HG03159 (cell line): ENCODE data around the gene RGPD4.
"Not testable (repeated sequence)": the region's sequence is repeated elsewhere in the genome, so short reads cannot be mapped to it uniquely, and the experiment has no call there.

Source experiments
- ATAC-seq: cut with Tn5 transposase; IDR thresholded peaks from one replicate; pipeline ENCODE4 v1.9.1; 2021; ENCODE audit warnings: mild to moderate bottlenecking, moderate library complexity; ENCODE audit not compliant: unreplicated experiment

RGPD4 gene

DNA sequence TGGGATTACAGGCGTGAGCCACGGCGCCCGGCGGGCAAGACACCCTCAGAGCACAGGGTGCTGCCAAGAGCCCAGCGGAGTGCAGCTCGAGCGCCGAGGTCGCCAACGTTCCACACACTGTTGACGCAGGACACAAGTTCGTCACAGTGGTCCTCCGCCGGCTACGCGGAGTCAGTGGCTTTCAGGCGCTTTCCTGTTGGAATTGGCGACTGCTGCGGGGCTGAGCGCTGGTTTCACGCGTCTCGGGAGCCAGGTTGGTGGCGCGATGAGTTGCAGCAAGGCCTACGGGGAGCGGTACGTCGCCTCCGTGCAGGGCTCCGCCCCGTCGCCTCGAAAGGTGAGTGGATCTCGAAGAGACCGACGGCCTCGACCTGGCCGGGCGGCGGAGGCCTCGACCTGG lies at the start of gene RGPD4:
TSS of gene RGPD4 (plus strand) at position 144 of the 400 bp plus-strand sequence. CDS start at position 266, 122 bp downstream.
- ATAC-seq, result not testable (repeated sequence)

DNA sequence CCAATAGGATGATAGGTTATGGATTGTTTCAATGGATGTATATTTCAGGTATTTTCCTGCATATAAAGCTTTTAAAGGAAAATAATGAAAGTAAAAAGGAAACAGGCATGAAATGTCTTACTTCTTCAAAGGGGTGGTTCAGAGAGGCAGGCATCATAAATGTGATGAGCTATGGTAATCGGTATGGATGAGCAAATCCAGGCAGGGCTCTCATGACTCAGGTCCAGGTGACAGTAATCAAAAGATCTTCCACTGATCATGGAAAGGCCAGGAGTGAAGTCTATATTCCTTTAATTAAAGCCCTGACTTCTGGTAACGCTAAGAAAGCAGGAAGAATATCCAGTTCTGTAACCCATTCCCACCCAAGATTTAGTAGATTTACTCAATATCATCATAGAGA lies 48.7 kb upstream of the RGPD4 start:
- ATAC-seq, result no peak

DNA sequence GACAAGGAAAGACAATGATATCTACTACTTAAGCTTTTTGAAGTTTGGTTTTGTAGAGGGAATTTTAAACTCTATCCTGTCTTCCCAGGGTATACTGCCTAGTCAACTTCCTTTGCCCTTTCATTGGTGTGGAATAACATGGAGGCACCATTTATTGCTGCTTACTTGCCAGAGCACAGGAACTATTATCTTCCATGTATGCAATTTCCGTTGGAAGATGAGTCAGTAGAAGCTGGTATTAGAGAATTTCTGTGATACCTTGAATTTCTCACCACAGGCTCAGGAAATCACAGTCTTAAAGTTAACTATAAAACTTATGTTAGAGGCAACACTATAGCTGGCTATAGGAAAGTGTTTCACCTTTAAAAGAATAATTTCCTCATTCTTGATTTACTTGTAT lies 40.9 kb upstream of the RGPD4 start:
- no peak for ATAC-seq

DNA sequence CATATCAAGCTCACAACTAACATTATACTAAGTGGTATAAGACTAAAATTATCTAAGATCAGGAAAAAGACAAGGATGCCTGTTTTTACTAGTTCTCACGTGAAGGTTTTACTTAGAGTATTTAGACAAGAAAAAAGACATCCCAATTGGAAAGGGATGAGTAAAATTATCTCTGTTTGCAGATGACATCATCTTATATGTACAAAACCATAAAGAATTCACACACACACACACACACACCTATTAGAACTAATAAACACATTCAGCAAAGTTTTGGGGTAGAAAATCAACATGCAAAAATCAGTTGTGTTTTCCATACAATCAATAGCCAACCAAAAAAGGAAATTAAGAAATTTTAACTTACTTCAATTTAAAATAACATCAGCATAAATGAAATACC lies 35.9 kb upstream of the RGPD4 start:
- no peak for ATAC-seq

DNA sequence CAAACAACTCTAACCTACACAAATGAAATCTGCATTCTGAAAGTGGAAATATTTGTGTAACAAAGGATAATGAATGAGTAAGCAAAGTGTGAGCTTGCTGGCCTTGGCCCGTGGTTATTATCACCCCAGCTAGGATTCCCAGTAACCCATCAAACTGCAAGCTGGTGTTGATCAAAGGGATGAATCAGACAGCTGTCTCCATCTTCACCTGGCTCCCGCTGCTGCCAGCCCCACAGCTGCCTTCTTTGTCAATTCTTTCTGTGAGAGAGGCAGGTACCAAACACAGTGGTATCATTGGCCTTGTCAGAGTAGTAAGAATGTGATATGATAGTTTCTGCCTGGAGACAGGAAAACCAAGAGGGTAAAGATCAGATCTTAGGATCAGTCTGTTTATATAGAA lies 25.2 kb upstream of the RGPD4 start:
- ATAC-seq, result no peak

DNA sequence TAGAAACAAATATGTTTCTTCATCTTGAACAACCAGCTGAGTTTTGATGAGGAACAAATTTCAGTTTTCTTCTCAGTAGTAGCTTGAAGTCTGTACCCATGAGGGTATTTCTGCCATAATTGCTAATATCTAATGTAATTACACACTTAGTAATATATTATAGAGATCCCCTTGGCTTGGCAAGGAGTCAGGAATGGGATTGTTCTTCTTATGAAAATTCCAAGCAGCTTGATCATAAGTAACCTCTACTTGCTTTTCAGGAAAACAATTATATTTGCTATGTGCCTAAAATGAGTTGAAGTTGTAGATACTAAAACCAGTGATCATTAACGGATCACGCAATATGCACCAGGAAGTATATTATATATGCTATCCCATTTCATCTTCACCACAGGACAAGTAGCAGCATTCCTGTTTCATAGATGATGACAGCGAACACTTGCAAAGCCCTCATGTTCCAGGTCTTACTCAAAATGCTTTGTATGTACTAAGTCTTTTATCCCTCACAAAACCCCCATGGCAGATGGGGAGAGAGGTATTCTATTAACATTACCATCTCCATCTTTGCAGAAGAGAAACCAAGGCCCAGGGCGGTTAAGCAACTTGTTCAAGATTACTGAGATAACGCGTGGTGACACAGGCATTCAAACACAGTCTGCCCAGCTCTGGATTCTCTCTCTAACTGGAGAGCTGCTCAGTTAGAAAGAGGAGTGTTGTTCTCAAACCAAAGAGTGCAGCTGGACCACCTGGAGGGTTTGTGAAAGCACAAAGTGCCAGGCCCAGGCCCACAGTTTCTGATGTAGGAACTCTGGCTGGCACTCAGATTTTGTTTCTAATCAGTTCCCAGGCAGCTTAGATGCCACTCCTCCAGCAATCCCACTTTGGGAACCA lies 21.8 kb upstream of the RGPD4 start:
- ATAC-seq, result no peak

DNA sequence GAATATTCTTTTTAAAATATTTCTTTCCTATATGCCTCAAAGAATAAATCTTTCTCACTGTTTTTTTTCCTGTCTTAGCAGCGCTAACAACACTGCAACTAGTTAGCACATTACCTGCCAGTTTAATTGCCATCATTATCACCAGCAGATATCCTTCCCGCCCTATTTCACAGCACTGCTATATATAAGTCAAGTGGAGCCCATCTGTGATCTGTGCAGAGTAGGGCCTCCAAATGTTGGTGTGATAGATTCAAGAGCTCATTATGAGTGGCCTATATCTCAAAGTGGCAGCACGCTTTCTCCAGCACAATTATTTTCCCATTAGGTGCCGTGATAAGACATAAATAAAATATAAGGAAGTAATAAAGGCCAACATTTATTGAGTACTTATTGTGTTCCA lies 19.8 kb upstream of the RGPD4 start:
- ATAC-seq, result no peak

DNA sequence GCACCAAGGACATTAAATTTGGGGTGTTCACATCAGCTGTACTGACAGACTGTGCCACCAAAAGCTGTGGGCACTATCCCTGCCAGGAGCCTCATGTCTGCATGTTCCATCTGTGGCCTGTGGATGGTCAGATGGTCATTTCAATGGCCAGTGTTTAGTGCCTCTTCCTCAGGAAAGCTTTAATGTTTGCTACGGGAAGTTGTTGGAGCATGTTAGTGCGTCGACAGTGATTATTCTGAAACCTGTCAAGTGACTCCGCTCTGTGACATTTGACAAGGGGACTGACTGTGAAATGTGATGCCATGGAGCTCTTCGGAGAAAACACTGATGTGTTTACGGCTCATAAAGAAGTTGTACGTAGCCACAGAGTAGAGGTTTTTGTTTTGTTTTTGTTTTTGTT lies 18.7 kb upstream of the RGPD4 start:
- ATAC-seq, result no peak

DNA sequence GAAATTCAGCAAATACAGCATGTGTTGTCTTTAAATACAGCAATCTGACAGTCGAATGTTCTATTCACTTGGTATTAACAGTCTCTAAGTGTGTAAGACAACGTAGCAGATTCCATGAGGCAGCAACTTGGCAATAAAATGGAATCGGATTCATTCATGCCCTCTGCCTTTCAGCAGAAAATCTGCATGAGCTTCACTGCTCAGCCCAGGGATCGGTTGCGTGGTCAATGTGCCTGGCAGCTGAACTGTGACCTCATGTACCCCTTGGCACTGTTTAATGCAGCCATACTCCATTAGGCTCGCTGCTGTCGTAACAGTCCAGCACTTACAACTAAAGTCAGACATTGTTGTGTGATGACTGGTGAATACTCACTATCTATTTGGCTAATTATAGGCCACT lies 17.7 kb upstream of the RGPD4 start:
- no peak for ATAC-seq

DNA sequence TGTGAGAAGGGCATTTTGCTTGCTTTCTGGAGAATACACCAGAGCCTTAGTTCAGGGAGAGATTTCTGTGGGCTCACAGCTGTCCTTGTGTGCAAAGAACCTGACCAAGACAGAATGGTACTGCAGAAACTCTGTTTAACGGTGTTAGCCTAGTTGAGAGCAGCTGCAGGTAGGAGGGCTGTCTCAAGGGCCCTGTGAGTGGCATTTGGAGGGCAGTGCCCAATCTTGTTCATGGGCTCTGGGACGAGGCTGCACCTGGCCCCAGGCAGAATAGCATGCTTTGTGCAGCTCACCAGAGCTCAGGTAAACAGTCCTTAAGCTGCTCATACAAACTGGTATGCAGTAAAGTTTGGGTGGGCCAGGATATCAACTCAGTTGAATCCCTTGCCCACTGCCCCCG lies 16.9 kb upstream of the RGPD4 start:
- ATAC-seq, result no peak

DNA sequence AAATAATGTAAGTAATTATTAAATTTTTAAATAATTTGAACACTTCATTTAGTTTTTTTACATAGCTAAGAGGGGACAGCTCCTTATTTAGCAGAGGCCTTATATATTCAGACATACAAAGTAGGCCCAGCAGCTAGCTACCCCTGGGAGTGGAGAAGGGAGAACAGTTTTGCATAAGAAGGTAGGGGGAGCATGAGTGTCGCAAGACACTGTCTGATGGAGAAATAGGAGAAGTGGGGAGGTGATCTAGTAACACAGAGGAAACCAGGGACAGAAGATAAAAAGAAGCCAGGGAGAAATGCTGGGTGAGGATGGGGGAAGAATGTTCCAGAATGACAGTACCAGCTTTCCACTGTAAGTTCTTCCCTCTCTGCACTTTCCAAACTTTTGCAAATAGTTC lies 16.0 kb upstream of the RGPD4 start:
- ATAC-seq, result no peak

DNA sequence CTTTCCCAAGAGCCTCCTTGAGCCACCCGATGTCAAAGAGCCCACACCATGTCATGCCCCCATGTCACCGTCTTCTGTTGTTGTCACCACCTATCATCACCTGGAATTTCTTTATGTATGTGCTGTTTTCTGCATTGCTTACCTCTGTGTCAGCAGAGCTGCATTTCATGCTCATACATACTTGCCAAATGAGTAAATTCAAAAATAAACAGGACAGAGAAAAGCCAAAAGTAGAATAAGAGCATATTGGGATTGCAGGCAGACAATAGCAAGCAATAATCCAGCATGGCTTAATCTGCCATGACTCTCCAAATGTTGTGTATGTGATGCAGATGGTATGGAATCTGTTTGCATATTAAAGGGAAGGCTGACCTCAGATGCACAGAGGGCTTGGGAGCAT lies 15.3 kb upstream of the RGPD4 start:
- ATAC-seq, result no peak

DNA sequence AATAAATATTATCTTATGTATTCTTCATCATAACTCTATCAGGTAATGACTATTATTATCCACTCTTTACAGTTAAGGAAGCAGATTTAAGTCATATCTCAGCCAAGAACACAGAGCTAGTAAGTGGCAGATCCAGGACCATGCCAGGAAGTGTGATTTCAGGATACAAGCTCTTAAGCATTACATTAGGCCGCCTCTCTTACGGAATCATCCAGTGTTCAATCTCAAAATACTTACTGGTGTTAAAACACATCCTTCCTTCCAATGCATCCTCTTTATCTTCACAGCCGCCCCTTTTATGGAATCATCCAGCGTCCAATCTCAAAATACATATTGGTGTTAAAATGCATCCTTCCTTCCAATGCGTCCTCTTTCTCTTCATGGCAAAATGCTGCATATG lies 14.7 kb upstream of the RGPD4 start:
- ATAC-seq, result no peak

DNA sequence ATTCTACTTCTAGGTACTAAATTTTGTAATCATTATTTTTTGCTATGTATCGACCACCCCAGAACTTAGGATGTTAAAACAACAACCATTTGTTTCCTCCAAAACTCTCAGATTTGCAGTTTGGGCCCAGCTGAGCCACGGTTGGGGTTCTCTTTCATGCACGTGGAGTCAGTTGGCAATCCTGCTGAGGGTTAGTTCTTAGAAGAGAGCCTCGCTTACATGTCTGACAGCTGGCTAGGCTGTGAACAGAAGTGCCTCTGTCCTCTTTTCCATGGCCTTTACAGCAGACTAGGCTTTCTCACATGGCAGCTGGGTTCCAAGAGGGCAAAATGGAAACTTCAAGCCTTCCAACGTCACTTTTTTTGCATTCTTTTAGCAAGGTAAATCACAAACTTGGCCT lies 9.3 kb upstream of the RGPD4 start:
- ATAC-seq, result no peak

DNA sequence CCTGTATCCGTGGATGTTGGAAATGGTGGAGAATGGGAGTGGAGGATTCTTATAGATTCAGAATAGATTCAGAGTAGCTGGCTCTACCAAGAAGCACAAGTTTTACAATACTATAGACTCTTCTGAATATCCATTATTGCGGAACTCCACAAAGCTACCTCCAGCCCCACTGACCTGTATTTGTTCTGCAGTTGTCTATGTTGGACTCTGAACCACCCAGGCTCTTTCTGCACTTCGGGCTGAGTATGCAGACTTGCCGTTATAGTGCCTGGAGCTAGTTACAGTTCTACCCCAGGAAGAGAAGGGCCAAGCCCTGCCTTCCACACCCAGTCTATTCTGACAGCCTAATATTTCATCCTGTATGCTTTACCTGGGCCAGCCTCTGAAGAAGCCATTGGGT lies 4.4 kb upstream of the RGPD4 start:
- ATAC-seq, result no peak

DNA sequence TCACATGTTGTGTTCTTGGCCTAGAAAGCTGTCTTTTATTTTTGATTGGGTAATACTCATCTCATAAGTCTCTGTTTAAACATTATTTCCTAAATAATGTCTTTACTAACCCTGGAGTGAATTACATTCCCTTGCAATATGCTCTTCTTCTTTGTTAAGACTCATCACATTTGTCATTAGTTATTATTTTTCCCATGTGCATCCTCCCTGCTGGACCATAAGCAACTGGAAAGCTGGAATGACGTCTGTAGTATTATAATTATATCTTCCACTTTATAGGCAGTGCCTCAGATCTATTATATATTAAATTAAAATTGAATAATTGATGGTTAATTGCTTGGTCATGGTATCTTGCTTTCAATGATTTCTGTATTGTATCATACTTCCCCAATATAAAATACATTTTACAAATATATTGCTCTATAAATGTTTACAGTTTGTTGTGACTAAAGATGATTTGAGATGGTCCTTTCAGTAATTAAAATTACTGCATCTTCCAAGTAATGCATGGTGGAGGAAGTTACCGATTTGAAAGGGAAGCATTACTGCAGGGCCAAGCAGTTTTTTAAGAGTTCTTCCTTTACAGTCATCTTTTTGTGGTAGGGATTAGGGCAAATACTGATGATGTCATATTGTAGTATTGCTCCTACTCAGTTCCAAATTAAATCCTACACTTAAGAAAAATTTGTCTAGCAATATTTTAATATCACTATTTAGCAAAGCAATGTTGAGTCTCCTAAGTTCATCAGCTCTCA lies 2.1 kb upstream of the RGPD4 start:
- ATAC-seq, result no peak

DNA sequence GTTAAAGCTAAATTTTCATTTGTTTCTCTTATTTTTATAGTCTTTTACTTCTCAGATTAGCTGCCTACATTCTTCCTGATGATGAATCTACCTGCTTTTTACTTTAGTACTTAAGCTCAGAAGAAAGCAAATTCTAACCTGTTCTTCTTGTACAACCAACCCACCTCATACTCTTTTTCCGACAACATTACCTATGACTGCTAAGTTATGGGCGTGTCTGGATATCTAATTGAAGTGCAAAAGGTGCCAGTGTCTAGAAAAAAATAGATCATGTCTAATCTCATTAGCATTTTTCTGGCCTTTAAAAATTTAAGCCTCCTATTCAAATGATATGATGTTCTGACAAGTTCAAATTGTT lies 1.5 kb upstream of the RGPD4 start:
- ATAC-seq, result no peak

DNA sequence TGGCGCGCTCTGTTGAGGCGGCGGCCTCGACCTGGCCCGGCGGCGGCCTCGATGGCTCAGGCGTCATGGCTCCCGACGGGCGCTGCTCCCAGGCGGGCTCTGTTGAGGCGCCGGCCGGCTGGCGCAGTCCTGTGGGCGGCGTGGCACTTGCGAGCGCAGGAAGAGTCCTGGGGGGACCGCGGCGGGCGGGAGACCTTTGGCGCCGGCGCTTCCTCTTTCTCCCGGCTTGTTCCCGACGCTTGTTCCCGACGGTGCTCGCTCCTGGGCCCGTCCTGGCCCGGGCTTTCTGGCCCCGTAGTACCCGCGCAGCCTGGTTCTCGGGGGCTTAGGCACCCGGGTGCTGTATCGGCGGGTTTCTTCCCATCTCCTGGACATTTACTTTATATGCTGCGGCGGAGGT lies 2.8 kb downstream of the RGPD4 start:
- not testable (repeated sequence) for ATAC-seq

DNA sequence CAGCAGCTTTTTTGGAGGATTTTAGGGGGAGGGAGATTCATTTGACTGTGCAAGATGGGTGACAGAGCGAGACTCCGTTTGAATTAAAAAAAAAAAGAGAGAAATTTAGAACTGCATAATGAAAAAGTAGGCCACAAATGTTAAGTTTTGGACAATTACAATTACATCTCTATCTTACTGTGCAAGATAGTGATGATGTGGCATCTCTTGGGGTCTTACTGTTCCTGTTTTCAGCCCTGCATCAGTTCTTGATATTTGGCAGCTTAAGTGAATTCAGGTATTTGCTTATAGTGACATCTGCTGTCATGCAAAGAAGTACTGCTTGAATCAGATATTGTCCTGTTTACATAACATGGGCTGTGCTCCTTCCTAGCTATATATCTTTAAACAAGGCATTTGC lies 6.5 kb downstream of the RGPD4 start:
- not testable (repeated sequence) for ATAC-seq

DNA sequence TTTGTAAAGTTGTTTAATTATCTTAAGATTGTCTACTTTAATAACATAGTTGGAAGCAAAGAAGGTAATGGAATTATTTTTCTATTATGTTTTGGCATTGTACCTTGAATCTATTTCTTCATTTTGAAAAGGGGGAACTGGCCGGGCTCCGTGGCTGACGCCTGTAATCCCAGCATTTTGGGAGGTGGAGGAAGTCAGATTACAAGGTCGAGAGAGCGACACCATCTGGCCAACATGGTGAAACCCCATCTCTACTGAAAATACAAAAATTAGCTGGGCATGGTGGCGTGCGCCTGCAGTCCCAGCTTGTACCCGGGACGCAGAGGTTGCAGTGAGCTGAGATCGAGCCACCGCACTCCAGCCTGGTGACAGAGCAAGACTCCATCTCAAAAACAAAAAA lies 6.9 kb downstream of the RGPD4 start:
- ATAC-seq, result not testable (repeated sequence)

DNA sequence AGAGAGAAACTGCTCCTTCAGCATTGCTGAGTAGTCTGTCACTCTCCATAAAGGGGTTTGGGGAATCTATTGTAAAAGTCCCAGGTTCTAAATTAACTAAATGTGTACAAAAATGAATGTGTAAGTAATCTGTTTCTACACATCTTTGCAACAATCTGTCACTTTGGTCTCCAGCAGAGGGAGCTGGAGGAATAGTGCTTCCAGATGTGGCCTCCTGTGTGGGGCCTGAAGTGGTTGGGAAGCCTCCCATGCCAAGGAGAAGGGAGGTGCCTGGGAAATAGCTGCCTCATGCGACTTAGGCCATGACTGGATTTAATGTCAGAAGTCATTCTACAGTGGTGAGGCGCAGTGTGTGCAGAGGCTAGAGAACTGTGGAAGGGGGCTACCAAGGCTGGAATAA lies 89.4 kb downstream of the RGPD4 start:
- ATAC-seq, result not testable (repeated sequence)

DNA sequence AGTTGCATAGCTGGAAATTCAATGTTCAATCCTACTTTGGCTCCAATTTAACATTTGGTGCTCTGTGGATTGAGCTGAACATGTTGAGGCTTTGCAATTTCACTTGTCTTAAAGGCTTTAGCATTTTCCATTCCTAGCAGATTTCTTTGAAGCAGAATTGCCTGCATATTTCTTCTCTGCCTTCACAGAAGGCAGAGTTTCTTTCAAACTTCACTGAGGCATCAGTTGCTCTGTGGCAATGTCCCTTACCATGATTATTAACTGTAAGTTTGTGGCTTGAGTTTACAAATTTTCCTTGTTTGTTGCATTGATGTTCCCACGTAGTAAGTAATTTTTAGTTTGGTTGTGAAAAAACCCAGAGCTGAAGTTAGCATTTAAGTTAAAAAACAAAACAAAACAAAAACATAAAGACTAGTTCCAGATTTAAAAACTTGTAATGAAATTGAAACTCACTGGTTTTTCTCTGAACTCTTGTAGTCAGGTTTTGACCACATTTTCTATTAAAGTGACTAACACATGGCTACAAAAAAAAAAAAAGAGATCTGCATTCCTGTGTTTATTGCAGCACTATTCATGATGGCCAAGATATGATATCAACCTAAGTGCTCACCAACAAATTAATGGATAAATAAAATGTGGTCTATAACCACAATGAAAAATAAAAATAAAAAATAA lies 90.1 kb downstream of the RGPD4 start:
- not testable (repeated sequence) for ATAC-seq
